NCI-H2227 (cell line): ENCODE results near the gene MAST4.

Experiments
- DNase-seq: peaks from one replicate; lab custom pipeline; 2025; ENCODE audit not compliant: unreplicated experiment; lab: John Stamatoyannopoulos, UW

MAST4 gene

DNA sequence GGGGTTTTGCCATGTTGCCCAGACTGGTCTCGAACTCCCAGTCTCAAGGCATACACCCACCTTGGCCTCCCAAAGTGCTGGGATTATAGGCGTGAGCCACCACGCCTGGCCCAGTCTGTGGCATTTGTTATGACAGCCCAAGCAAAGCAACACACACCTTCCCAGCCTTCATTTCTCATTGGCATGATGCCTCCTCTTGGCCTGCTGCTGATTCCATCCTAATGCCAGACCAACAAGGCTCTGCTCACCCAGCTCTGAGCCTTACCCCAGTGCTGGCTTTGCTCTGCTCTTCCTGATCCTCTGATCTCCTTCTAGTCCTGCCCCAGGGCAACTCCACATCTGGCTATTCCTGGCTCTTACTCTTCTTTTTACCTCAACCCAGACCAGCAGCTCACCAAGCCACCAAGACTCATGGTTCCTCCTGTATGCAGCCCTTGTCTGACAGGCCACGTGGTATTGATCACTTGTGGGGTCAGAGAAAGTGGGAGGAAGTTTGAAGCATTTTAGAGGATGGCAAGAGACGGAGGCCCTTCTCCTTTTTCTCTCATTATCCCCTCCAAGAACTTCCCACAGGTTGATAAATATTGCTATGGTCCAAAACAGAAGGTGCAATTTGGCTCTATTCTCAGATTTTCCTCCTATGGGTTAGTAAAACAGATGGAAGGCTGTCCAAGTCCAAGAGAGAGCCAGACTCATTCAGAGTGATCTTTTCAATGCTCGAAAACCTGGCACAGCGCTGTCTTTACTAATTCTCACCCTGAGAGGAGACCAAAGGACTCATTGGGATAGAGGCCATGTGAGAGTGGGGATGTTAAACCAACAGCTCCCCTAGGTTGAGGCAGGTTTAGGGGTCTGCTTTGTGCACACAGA, 599.4 kb downstream of the MAST4 start:
- no peak for DNase-seq

DNA sequence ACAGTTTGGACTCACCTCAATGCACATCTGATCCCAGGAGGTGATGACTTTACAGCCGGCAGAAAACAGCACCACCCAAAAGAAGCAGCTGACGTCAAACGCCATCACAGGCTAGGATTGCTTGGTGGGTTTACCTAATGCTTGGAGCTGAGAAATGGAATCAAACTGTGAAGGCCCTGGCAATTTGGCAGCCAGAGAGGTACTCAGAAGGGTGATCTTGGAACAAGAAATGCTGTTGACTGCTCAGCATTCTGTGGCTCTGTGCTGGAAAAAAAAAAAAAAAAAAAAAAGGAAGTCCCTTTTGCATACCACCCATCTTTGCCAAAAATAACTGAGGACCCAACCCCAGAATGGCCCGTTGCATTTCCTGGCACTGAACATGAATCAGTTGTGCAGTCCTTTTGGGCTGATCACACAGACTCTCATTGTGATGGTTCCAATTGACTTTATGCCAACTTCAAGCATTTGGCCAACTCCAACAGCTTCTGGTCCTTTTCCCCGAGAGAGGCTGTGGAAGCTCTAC, 600.4 kb downstream of the MAST4 start, which contains the start of gene CD180:
CD180 (minus strand) TSS at position 263 of the 523 bp plus-strand sequence; CDS start at position 105, 158 bp downstream.
- no peak for DNase-seq

DNA sequence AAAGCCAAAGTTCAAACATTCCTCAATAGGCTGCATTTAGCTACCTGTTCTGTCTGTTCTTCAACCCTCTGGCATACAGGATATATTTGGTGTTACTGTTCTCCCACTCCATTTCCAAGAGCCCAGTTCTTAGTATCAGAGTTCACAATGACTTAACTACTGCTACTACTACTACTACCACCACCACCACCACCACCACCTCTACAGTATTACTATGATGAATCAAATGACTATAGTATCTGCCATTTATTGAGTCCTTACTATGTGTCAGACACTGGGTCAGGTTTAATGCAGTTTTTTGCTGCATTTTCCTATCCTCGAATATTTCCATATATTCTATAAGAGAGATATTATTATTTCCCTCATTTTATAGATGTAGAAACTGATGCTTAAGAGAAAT, 601.3 kb downstream of the MAST4 start:
- no peak for DNase-seq

DNA sequence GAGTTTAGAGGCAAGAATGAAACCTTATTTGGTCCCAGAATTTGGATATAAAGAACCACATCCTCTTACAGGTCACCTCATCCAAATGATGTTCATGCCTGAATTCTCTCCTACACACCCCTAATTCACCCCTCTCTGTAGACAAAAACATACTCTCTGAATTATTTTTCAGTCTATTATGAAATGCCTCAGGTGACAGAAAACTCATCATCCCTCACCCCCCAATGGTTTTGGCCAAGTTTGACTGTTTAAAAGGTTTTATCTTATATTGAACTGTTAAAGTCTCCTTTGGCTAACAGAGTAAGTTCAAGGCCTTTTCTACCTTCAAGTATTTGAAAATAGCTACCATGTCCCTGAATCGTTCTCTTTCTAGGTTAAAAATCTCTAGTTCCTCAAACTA, 602.7 kb downstream of the MAST4 start:
- DNase-seq, result no peak

DNA sequence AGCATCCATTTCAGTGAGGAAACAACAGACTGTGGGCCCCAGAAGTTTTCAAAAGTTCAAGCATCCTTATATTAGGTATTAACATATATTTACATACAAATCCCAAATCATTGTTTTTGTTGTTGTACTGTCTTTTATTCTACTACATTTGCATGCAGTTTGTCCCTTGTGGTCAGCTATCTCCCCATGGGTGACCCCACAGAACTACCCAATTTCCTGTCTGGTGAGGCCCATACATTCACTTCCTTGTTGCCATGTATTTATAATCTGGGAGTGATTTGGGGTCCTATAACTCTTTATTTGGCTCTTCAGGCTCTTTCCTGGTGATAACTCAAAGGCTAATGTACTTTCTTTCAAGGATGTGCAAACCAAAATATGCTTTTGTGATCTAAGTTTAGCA, 603.7 kb downstream of the MAST4 start:
- no peak for DNase-seq

DNA sequence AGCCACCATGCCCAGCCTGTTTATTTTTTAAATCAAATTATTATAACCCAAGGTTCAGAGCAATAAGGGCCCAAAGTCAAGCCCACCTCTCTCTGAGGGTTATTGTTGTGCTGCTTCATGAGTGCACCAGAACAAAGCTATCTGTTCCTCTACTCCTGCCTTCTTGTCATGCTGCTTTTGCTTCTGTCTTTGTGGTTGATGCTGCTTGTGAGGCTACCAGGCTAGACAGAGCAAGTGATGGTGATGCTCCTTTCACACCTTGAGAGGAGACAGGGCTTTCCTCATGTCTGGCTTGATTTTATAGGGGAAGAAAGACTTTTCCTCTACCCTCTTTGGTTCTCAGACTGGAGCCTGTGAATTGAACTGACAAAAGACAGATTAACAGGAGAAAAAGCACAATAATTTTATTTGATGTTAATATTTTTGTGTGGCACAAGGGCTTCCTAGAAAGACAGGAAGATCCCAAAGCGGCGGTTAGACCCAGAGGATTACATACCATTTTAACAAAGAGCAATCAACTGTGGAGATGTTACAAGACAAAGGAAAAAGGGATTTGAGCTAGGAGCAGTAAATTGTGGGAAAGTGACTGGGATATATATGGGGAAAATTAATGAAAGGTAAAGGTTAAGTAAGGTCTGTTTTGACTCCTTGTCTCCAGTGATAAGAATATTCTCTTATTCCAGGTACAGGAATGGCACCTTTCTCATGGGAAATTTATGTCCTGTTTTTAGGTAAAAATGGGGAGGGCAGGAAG, 604.8 kb downstream of the MAST4 start:
- no peak for DNase-seq

GRCh38 chr5:67201897-67202549, 605.8 kb downstream of the MAST4 start:
- DNase-seq, result no peak

DNA sequence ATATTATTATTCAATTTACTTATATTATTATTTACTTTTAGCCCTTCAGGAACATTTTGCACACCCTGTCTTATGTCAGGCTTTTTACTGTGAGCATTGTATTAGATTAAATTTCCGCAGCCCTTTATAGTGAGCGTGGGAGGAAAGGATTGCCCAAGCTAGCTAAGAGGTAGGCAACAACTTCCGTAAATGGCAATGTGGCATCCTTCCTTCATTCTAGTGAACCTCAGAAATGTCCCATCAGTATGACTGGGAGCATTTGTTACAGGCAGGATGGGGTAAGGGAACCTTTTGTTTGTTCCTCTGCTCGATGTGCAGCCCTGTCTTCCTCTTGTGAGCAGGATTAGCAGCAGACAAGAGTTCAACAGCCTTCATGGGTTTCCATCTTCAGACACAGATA, 606.6 kb downstream of the MAST4 start:
- DNase-seq, result no peak

DNA sequence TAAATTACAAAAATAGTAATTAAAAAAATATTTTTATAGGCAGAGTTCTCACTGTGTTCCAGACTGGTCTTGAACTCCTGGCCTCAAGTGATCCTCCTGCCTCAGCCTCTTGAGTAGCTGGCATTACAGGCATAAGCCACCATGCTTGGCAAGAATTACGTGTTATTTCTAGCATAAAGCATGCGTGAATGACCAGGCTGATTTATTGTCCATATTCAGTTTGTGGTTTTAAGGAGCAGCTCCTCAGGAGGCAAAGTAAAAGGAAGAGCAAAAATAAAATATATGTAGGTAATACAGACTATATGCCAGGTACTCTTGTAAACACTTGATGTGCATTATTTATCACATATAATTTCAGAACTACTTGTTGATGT, 607.5 kb downstream of the MAST4 start:
- no peak for DNase-seq

- no peak for DNase-seq
These were observed 608.6 kb downstream of the MAST4 start for GRCh38 chr5:67204821-67205220.

DNA sequence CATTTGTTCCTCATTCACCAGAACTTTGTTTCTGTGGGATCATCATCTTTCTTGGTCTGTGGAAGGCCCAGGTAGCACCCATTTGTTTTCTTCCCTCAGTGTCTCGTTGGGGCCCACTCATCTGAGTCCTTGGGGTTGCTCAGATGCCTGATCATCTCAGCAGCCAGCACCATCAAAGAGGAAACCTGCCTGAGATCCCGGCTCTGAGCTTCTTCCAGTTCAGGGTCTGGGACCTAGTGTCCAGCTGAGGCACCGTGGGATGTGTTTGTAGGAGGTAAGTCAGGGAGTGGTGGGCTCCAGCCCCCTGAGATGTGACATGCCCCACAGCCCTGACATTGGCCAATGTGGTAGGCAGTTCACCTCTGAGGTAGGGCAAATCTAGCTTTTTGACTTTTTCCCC, 609.8 kb downstream of the MAST4 start:
- DNase-seq, result no peak

GRCh38 chr5:67206461-67206860, 610.3 kb downstream of the MAST4 start:
- DNase-seq, result no peak

DNA sequence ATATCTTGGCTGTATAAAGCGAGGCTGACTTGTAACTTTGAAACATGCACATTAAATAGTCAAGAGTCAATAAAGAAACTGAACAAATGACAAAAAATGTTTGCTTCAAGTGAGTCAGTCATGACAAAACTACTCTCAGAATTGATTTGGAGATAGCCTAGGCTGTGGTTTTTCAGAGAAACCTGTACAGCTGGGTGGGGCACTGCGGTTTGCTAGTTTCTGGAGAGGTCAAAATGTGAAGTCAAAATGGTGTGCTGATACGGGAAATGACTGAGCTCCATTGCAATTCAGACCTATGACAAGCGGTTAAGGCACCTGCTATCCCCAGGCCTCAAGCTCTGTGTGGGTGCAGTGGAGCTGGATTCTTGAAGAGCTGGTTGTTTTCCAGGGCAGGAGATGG, 610.7 kb downstream of the MAST4 start:
- DNase-seq, result no peak

GRCh38 chr5:67208403-67208802, 612.2 kb downstream of the MAST4 start:
- no peak for DNase-seq

GRCh38 chr5:67209141-67209771, 613.1 kb downstream of the MAST4 start:
- peak; percentile 59 for DNase-seq

GRCh38 chr5:67211926-67212325, 615.7 kb downstream of the MAST4 start:
- no peak for DNase-seq

DNA sequence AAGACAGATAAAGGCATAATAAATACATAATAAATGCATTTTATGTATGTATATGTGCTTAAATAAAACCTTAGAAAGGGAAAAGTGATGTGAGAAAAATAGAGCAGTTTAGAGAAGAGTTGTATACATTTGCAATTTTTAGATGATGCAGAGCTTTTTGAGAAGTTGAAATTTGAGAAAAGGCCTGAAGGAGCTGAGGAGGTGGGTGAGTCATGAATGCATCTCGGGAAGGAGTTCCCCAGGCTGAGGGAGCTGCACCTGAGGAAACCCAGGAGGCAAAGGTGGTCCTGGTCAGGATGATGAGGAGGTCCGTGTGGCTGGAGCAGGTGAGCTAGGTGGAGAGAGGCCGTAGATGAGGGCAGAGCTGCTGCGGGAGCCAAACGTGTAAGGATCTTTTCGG, 617.8 kb downstream of the MAST4 start:
- DNase-seq, result no peak

GRCh38 chr5:67214707-67215447, 618.7 kb downstream of the MAST4 start:
- DNase-seq, result no peak

DNA sequence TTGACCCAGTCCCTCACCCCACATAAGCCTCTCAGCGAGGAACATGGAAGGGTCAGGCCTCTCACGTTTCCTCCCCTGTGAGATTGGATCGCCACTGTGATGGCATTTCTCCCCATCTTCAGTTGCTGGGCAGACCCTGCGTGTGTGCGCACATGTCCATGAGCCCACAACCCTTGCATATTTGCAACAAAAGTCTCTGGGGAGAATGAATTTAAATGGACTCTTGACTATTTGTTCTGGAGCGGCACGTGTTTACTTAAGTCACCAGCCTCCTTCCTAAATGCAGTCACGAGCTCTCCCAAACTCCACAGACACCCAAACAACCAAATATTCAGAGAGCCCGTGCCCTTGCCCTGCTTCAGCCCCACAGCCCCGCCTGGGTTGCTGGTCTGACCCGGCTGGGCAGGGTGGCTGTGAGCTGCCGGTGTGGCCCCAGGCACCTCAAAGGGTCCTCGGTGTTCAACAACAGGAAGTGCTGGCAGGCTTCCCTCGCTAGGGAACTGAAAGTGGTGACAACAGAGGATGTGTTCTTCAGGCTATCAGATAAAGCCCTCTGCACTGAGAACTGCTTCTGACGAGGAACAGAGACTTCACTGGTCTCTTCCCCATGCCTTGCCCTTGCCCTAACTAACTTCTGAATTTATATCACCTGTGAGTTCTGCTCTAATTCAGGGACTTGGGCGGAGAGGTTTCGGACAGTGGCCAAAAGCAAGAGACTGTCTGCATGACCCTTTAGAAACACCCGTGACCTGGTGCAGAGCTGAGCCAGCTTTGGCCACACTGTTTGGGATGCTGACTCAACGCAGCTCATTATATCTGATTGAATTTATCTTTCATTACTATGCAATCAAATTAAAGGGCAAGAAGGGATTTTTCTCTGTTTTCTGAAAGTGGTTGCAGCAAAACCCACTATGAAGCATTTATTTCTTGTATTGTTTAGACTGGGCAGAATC, 619.6 kb downstream of the MAST4 start:
- DNase-seq, result no peak
